NT2/D1 (cell line): ENCODE data around the gene CD2AP.
"Not testable (repeated sequence)": the region's sequence is repeated elsewhere in the genome, so short reads cannot be mapped to it uniquely, and the experiment has no call there.

Experiments
- YY1 ChIP-seq: IDR thresholded peaks from 2 replicates; pipeline ENCODE4 v1.6.1; 2011; ENCODE audit not compliant: insufficient read length, insufficient read depth
- ZNF274 ChIP-seq: IDR thresholded peaks from 2 replicates; pipeline ENCODE4 v1.6.1; 2011; ENCODE audit warnings: mild to moderate bottlenecking, low read depth, low read length

GRCh38 chr6:47553243-47553642 lies 75.7 kb downstream of the CD2AP start:
- TF ChIP-seq YY1, ZNF274: not testable (repeated sequence)
